Tibial nerve (tissue), 4 donors: ENCODE measurements around the gene LHX3.

Experiments used
- CTCF ChIP-seq, 5 experiments: fragments of 200-600 bp in 3 of 5; fragments of 450-650 bp in 2 of 5; sonication (generic) in 3 of 5; IDR thresholded peaks; one replicate each; pipeline ENCODE4 v1.5.1; 2016 to 2019; ENCODE audit warnings: antibody characterized with exemption in 5 of 5, mild to moderate bottlenecking in 3 of 5, moderate library complexity in 2 of 5
- EP300 ChIP-seq, 2 donors: sonication (generic); formaldehyde crosslinking; IDR thresholded peaks; one replicate each; pipeline ENCODE4 v1.6.1; 2017; ENCODE audit warnings: antibody characterized with exemption in 2 of 2, mild to moderate bottlenecking in 1 of 2
- POLR2A ChIP-seq, 2 donors: fragments of 450-650 bp; IDR thresholded peaks; one replicate each; pipeline ENCODE4 v1.6.1; 2017; ENCODE audit warnings: antibody characterized with exemption in 2 of 2, mild to moderate bottlenecking in 2 of 2, moderate library complexity in 2 of 2

GRCh38 chr9:136180586-136180985, 24.3 kb downstream of the LHX3 start:
- no peak for TF ChIP-seq POLR2A (IDR thresholded peaks at IDR 0.05)
- no peak for TF ChIP-seq CTCF (IDR thresholded peaks at IDR 0.05)
- TF ChIP-seq EP300 (IDR thresholded peaks at IDR 0.05): no peak
